Fibroblast of villous mesenchyme (primary cell): ENCODE data around the gene C17orf100. TPM values are rescaled to one million over a fixed set of nuclear protein-coding genes. Genes with fewer than 3 reads are reported as not detected.

Experiments used
- DNase-seq: peaks from one replicate; pipeline ENCODE4 v3.0.0-alpha.2; 2010; ENCODE audit warnings: low read depth
- H3K4me3 ChIP-seq: 2 replicates; pipeline ENCODE4 v1.5.1; 2011; ENCODE audit warnings: low read depth, mild to moderate bottlenecking, low read length
- CTCF ChIP-seq: IDR thresholded peaks from 2 replicates; pipeline ENCODE4 v1.5.1; 2012; ENCODE audit warnings: low read depth, mild to moderate bottlenecking, low read length; ENCODE audit not compliant: insufficient read depth
- total RNA-seq: library from RNA; depleted of rRNA; stranded (reverse); fragments of >200 nt; gene quantifications from 2 replicates; pipeline ENCODE4 v1.2.3, GENCODE V29; 2012

C17orf100 gene
- total RNA-seq, 1 donor, result 0.43 TPM

GRCh38 chr17:6683081-6683684 is 31.6 kb downstream of the C17orf100 start:
- H3K4me3 ChIP-seq, result no peak overlapping the region
- TF ChIP-seq CTCF, result no peak
- no peak for DNase-seq

GRCh38 chr17:6683730-6684459 is 32.3 kb downstream of the C17orf100 start:
- H3K4me3 ChIP-seq, result no peak overlapping the region
- no peak for DNase-seq
- TF ChIP-seq CTCF, result no peak

- DNase-seq, result no peak
- no peak for TF ChIP-seq CTCF
- H3K4me3 ChIP-seq, result no peak overlapping the region
These were observed 32.9 kb downstream of the C17orf100 start for GRCh38 chr17:6684460-6684783.

GRCh38 chr17:6684881-6685767 is 33.6 kb downstream of the C17orf100 start:
- H3K4me3 ChIP-seq, result no peak overlapping the region
- no peak for TF ChIP-seq CTCF
- DNase-seq, result no peak

GRCh38 chr17:6686026-6686425 is 34.5 kb downstream of the C17orf100 start:
- no peak overlapping the region for H3K4me3 ChIP-seq
- TF ChIP-seq CTCF, result no peak
- no peak for DNase-seq

GRCh38 chr17:6688944-6689343 is 37.4 kb downstream of the C17orf100 start:
- no peak for TF ChIP-seq CTCF
- no peak for DNase-seq
- H3K4me3 ChIP-seq, result no peak overlapping the region
